ENCODE data around the gene ADAM12.

DNA sequence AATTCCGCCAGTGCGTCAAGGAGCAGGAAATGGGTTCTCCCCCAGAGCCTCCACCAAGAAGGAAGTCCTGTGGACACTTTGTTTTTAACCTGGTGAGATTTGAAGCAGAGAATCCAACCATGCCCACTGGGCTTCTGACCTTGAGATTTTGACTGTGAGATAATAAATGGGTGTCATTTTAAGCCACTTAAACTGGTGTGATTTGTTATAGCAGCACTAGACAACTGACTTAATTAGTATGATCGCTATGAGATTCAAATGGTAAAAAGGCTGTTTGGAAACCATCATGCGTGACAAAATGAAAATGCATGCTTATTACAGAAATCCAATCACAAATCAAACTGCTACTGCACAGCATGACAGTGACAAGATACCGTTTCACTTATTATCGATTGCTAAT, 98.0 kb downstream of the ADAM12 start:
- TF ChIP-seq CTCF (IDR thresholded peaks at IDR 0.05 in 2 of 3, conservative IDR thresholded peaks at IDR 0.05 in 1 of 3; ENCODE audit: insufficient read depth in 2 of 3, low read depth in 1 of 3, low read length in 3 of 3) (no peak), POLR3G (IDR thresholded peaks at IDR 0.05; ENCODE audit: extremely low read depth, insufficient read length, insufficient replicate concordance) (no peak), HNRNPH1 (optimal IDR thresholded peaks at IDR 0.05; ENCODE audit: low read depth, low read length) (no peak), SP1 (CRISPR knock-in tag; IDR thresholded peaks at IDR 0.05) (no peak), CEBPB (tag; IDR thresholded peaks at IDR 0.05) (no peak), STAT5A (IDR thresholded peaks at IDR 0.05; ENCODE audit: borderline replicate concordance, low read length) (no peak), SMAD3 (CRISPR knock-in tag; conservative IDR thresholded peaks at IDR 0.05) (no peak), POLR2A (conservative IDR thresholded peaks at IDR 0.05) (no peak), MNT (conservative IDR thresholded peaks at IDR 0.05) (no peak)
- TF ChIP-seq, protein P1, sequence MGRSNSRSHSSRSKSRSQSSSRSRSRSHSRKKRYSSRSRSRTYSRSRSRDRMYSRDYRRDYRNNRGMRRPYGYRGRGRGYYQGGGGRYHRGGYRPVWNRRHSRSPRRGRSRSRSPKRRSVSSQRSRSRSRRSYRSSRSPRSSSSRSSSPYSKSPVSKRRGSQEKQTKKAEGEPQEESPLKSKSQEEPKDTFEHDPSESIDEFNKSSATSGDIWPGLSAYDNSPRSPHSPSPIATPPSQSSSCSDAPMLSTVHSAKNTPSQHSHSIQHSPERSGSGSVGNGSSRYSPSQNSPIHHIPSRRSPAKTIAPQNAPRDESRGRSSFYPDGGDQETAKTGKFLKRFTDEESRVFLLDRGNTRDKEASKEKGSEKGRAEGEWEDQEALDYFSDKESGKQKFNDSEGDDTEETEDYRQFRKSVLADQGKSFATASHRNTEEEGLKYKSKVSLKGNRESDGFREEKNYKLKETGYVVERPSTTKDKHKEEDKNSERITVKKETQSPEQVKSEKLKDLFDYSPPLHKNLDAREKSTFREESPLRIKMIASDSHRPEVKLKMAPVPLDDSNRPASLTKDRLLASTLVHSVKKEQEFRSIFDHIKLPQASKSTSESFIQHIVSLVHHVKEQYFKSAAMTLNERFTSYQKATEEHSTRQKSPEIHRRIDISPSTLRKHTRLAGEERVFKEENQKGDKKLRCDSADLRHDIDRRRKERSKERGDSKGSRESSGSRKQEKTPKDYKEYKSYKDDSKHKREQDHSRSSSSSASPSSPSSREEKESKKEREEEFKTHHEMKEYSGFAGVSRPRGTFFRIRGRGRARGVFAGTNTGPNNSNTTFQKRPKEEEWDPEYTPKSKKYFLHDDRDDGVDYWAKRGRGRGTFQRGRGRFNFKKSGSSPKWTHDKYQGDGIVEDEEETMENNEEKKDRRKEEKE (IDR thresholded peaks at IDR 0.05; ENCODE audit: borderline replicate concordance in 1 of 2, control insufficient read depth in 1 of 2, low read depth in 2 of 2, low read length in 1 of 2): no peak

All from K562 (cell line).